ENCODE measurements around the gene RASAL2. TPM values are rescaled to one million over a fixed set of nuclear protein-coding genes. Genes with fewer than 3 reads are reported as not detected.
"Not testable (repeated sequence)": the region's sequence is repeated elsewhere in the genome, so short reads cannot be mapped to it uniquely, and the experiment has no call there.

Gene RASAL2
- total and polyA plus RNA-seq, 12 donors = 2.4 to 31.5 (median 15.0) TPM

DNA sequence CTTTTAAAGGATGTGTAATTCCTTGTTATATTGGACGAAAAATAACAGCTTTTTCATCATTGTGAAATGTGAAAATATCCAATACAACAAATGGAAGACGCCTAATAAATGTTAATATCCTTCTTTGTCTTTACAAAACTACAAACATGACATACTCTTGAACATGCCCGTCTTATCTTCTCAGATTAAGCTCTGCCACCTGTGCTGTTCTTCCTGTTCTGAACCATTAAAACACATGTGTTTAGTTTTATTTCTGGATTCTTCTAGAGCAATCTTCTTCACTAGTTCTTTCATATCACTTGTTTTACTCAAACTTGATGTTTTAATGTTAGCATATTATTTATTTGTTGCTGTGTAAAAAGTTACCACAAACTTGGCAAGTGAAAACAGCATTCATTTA lies 255.9 kb downstream of the RASAL2 start:
- no peak for DNase-seq
- H3K4me3 ChIP-seq = no peak overlapping the region
- H3K4me1 ChIP-seq (replicated peaks in 1 of 2) = peaks cover 0 to 3% of the 10 kb centered on the region in 2 donors
- no peaks in the 10 kb centered on the region for H3K9me3 ChIP-seq (replicated peaks in 1 of 3)
- TF ChIP-seq POLR2A (IDR thresholded peaks at IDR 0.05) = no peak
- TF ChIP-seq, protein P1, sequence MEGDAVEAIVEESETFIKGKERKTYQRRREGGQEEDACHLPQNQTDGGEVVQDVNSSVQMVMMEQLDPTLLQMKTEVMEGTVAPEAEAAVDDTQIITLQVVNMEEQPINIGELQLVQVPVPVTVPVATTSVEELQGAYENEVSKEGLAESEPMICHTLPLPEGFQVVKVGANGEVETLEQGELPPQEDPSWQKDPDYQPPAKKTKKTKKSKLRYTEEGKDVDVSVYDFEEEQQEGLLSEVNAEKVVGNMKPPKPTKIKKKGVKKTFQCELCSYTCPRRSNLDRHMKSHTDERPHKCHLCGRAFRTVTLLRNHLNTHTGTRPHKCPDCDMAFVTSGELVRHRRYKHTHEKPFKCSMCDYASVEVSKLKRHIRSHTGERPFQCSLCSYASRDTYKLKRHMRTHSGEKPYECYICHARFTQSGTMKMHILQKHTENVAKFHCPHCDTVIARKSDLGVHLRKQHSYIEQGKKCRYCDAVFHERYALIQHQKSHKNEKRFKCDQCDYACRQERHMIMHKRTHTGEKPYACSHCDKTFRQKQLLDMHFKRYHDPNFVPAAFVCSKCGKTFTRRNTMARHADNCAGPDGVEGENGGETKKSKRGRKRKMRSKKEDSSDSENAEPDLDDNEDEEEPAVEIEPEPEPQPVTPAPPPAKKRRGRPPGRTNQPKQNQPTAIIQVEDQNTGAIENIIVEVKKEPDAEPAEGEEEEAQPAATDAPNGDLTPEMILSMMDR (IDR thresholded peaks at IDR 0.05) = no peak
- WGBS, 4 donors = 80 to 90% (median 84%) methylated on average over 3 of the region's 3 CpGs
- H3K36me3 ChIP-seq (replicated peaks in 1 of 2) = no peaks in the 10 kb centered on the region
- H3K27ac ChIP-seq = no peak overlapping the region
- no peaks in the 10 kb centered on the region for H3K27me3 ChIP-seq
- intact Hi-C loops (cut with DNase I) = no loop called here

DNA sequence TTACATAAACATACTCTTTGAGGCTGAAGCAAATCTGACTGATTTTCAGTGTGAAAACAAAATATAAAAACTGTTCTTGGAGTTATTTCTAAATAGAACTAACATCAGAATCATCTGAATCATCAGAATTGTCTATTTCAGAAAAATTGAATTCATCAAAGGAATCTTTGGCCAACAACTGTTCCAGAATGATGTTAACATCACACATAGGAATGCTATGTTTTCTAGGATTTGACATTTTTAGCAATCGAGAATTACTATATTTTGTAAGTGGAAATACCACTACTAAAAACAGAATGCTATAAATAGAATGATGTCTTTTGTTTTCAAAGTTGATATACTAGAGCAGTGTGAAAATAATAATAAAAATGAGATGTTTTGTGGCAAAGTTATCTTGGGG lies 258.0 kb downstream of the RASAL2 start:
- H3K27ac ChIP-seq; H3K4me1 ChIP-seq (replicated peaks in 1 of 2); H3K27me3 ChIP-seq; DNase-seq; H3K4me3 ChIP-seq; H3K36me3 ChIP-seq (replicated peaks in 1 of 2); intact Hi-C loops (cut with DNase I); H3K9me3 ChIP-seq (replicated peaks in 1 of 3): not testable (repeated sequence)
- WGBS, 4 donors = 50 to 62% (median 55%) methylated on average over 1 of the region's 1 CpG

DNA sequence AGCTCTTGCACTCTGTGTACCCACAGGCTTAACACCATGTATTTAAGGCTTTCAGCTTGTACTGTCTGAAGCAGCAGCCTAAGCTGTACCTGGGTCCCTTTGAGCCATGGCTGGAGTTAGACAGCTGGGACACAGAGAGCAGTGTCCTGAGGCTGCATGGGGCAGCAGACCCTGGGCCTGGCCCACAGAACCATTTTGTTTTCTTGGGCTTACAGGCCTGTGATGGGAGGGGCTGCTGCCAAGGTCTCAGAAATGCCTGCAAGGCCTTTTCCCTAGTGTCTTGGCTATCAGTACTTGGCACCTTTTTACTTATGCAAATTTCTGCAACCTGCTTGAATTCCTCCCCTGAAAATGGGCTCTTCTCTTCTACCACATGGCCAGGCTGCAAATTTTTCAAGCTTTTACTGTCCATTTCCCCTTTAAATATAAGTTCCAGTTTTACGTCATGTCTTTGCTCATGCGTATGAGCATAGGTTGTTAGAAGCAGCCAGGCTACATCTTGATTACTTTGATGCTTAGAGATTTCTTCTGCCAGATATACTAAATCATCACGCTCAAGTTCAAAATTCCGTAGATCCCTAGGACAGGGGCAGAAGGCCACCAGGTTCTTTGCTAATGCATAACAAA lies 259.0 kb downstream of the RASAL2 start:
- H3K36me3 ChIP-seq (replicated peaks in 1 of 2) = no peaks in the 10 kb centered on the region
- H3K9me3 ChIP-seq (replicated peaks in 1 of 3) = no peaks in the 10 kb centered on the region
- H3K27ac ChIP-seq = no peak overlapping the region
- H3K27me3 ChIP-seq = no peaks in the 10 kb centered on the region
- WGBS, 4 donors = 90 to 98% (median 96%) methylated on average over 4 of the region's 4 CpGs
- intact Hi-C loops (cut with DNase I) = no loop called here
- DNase-seq = no peak
- H3K4me3 ChIP-seq = no peak overlapping the region
- no peaks in the 10 kb centered on the region for H3K4me1 ChIP-seq (replicated peaks in 1 of 2)
- TF ChIP-seq POLR2A (IDR thresholded peaks at IDR 0.05) = no peak
- TF ChIP-seq, protein P1 (IDR thresholded peaks at IDR 0.05) = no peak

DNA sequence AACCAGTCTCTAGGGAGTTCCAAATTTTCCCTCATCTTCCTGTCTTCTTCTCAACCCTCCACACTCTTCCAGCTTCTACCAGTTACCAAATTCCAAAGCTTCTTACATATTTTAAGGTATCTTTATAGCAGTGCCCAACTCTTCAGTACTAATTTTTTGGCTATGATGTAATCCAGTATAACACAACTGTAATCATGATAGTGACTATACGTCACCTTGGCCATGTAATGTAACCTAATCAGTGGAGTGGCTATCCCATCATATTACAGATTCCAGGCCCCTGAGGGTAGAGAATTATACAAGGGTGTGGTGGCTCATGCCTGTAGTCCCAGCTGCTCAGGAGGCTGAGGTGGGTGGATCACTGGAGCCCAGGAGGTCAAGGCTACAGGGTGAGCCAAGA lies 259.6 kb downstream of the RASAL2 start:
- no peak overlapping the region for H3K27ac ChIP-seq
- TF ChIP-seq, protein P1 (IDR thresholded peaks at IDR 0.05) = no peak
- intact Hi-C loops (cut with DNase I) = no loop called here
- no peaks in the 10 kb centered on the region for H3K9me3 ChIP-seq (replicated peaks in 1 of 3)
- H3K27me3 ChIP-seq = no peaks in the 10 kb centered on the region
- no peak for DNase-seq
- 89 to 100% (median 93%) methylated on average over 1 of the region's 1 CpG for WGBS, 4 donors
- H3K4me3 ChIP-seq = no peak overlapping the region
- H3K36me3 ChIP-seq (replicated peaks in 1 of 2) = no peaks in the 10 kb centered on the region
- H3K4me1 ChIP-seq (replicated peaks in 1 of 2) = no peaks in the 10 kb centered on the region

DNA sequence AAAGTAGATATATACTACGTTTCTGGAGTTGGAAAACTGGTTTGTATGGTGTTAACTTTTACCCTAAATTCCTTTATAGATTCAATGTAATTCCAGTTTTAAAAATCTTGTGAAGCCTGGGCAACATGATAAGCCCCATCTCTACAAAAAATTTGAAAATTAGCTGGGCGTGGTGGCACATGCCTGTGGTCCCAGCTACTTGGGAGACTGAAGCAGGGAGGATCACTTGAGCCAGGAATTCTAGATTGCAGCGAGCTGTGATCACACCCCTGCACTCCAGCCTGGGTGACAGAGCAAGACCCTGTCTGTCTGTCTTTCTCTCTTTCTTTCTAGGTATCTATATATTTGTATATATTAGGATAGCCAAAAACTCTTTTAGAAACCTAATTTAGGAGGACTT lies 260.9 kb downstream of the RASAL2 start:
- no peaks in the 10 kb centered on the region for H3K36me3 ChIP-seq (replicated peaks in 1 of 2)
- H3K4me1 ChIP-seq (replicated peaks in 1 of 2) = peaks cover 0 to 8% of the 10 kb centered on the region in 2 donors
- no peaks in the 10 kb centered on the region for H3K9me3 ChIP-seq (replicated peaks in 1 of 3)
- no peak overlapping the region for H3K27ac ChIP-seq
- WGBS, 4 donors = 92 to 97% (median 96%) methylated on average over 3 of the region's 3 CpGs
- no peak overlapping the region for H3K4me3 ChIP-seq
- no peak for DNase-seq
- TF ChIP-seq, protein P1 (IDR thresholded peaks at IDR 0.05) = no peak
- TF ChIP-seq POLR2A (IDR thresholded peaks at IDR 0.05) = no peak
- intact Hi-C loops (cut with DNase I) = no loop called here
- no peaks in the 10 kb centered on the region for H3K27me3 ChIP-seq

Measured in adrenal gland (tissue), 12 donors.